CD4-positive, alpha-beta T cell (primary cell): ENCODE results near the gene IFNGR2. TPM values are rescaled to one million over a fixed set of nuclear protein-coding genes. Genes with fewer than 3 reads are reported as not detected.

Experiments
- ATAC-seq: fragments of 200-7000 bp; cut with Tn5 transposase; one replicate; pipeline ENCODE4 v1.10.0; 2022; ENCODE audit warnings: mild to moderate bottlenecking; ENCODE audit not compliant: poor library complexity
- CTCF ChIA-PET: fragments of 350-600 bp; sonication (Branson Sonifier 250); formaldehyde crosslinking; loops from one replicate; lab custom pipeline; 2021; ENCODE audit warnings: antibody characterized with exemption, inconsistent platforms; lab: Charles Lee
- POLR2A ChIA-PET: fragments of 350-600 bp; sonication (Branson Sonifier 250); formaldehyde crosslinking; loops from one replicate; lab custom pipeline; 2021; ENCODE audit warnings: antibody characterized with exemption, inconsistent platforms; lab: Charles Lee
- DNase-seq, 14 experiments: peaks; one replicate each; pipeline ENCODE4 v3.0.0-alpha.2; 2013 to 2020; ENCODE audit warnings: mixed read lengths in 2 of 14
- H3K27ac ChIP-seq, 2 donors: one replicate each; pipeline versions ENCODE4 v1.5.1 to v1.7.0; 2013; ENCODE audit warnings: low read length in 2 of 2, low read depth in 1 of 2, mild to moderate bottlenecking in 1 of 2
- H3K27me3 ChIP-seq, 2 experiments: 1 replicate in 1 of 2; 2 replicates in 1 of 2; pipeline versions ENCODE4 v1.6.1 to v1.7.0; 2013; ENCODE audit warnings: low read length in 2 of 2, control low read depth in 1 of 2, mild to moderate bottlenecking in 1 of 2, moderate library complexity in 1 of 2; ENCODE audit not compliant: insufficient read depth in 2 of 2, control insufficient read depth in 1 of 2
- H3K36me3 ChIP-seq: one replicate; pipeline ENCODE4 v1.6.1; 2013; ENCODE audit warnings: low read length, control low read depth; ENCODE audit not compliant: insufficient read depth
- H3K4me1 ChIP-seq: one replicate; pipeline ENCODE4 v1.6.1; 2013; ENCODE audit warnings: low read length, control low read depth; ENCODE audit not compliant: insufficient read depth
- H3K4me3 ChIP-seq: one replicate; pipeline ENCODE4 v1.5.1; 2013; ENCODE audit warnings: mild to moderate bottlenecking, low read length, moderate library complexity
- H3K9me3 ChIP-seq, 2 experiments: 1 replicate in 1 of 2; 2 replicates in 1 of 2; pipeline versions ENCODE4 v1.6.1 to v1.7.0; 2013; ENCODE audit warnings: low read length in 2 of 2, mild to moderate bottlenecking in 2 of 2, control low read depth in 1 of 2, moderate library complexity in 1 of 2; ENCODE audit not compliant: control insufficient read depth in 1 of 2, insufficient read depth in 1 of 2
- H3K27ac Mint-ChIP-seq: one replicate; pipeline ENCODE4 v1.8.0; 2020; ENCODE audit warnings: mixed read lengths
- H3K27me3 Mint-ChIP-seq: one replicate; pipeline ENCODE4 v1.8.0; 2021; ENCODE audit warnings: mixed read lengths
- H3K36me3 Mint-ChIP-seq: one replicate; pipeline ENCODE4 v1.8.0; 2021; ENCODE audit warnings: low read depth, mixed read lengths
- H3K4me1 Mint-ChIP-seq: one replicate; pipeline ENCODE4 v1.8.0; 2021; ENCODE audit warnings: low read depth, mixed read lengths
- H3K4me3 Mint-ChIP-seq: one replicate; pipeline ENCODE4 v1.8.0; 2020; ENCODE audit warnings: mild to moderate bottlenecking, mixed read lengths
- H3K9me3 Mint-ChIP-seq: one replicate; pipeline ENCODE4 v1.8.0; 2020; ENCODE audit warnings: mixed read lengths
- CTCF ChIP-seq: fragments of 200-600 bp; IDR thresholded peaks from one replicate; pipeline ENCODE4 v1.8.0; 2022; ENCODE audit warnings: antibody characterized with exemption, mild to moderate bottlenecking
- intact Hi-C, 2 experiments: fragments of 100-400 bp; cut with DNase I in 1 of 2; cut with micrococcal nuclease in 1 of 2; formaldehyde crosslinking; loops; one replicate each; pipeline versions ENCODE4 v1.15.1 to v1.9.0; 2023 to 2025; cut with DNase I, micrococcal nuclease
- total RNA-seq, 174 experiments: library from RNA in 2 of 174; stranded (reverse) in 2 of 174; gene quantifications; one replicate each; pipeline ENCODE4 v1.2.3 and lab custom pipeline; 2021 to 2026

IFNGR2 gene
- total RNA-seq, 2 experiments from 2014 or later, result 14.6 to 17.7 TPM

- no peaks in the 10 kb centered on the region for H3K9me3 Mint-ChIP-seq
These were observed 7.3 kb upstream of the IFNGR2 start for GRCh38 chr21:33395891-33396331.

GRCh38 chr21:33396436-33396835, 6.8 kb upstream of the IFNGR2 start:
- DNase-seq (no peak), ATAC-seq (no peak)
- H3K27me3 ChIP-seq, result no peaks in the 10 kb centered on the region
- H3K36me3 ChIP-seq, result no peaks in the 10 kb centered on the region
- H3K4me1 ChIP-seq, result no peaks in the 10 kb centered on the region
- intact Hi-C loops, result no loop called here
- Mint-ChIP-seq H3K9me3 (no peaks in the 10 kb centered on the region), H3K36me3 (no peaks in the 10 kb centered on the region), H3K27me3 (no peaks in the 10 kb centered on the region), H3K4me1 (peaks cover 4% of the 10 kb centered on the region), H3K27ac (no peak overlapping the region), H3K4me3 (no peak overlapping the region)
- no peak overlapping the region for H3K4me3 ChIP-seq
- no peaks in the 10 kb centered on the region for H3K9me3 ChIP-seq
- ChIA-PET POLR2A (no interaction called here), CTCF (no interaction called here)
- no peak for TF ChIP-seq CTCF
- no peak overlapping the region for H3K27ac ChIP-seq

More at GRCh38 chr21:33395891-33396331, 7.3 kb upstream of the IFNGR2 start:
- no peaks in the 10 kb centered on the region for H3K36me3 ChIP-seq
- H3K27ac ChIP-seq, result no peak overlapping the region
- Mint-ChIP-seq H3K36me3 (no peaks in the 10 kb centered on the region), H3K4me1 (peaks cover 2% of the 10 kb centered on the region), H3K27ac (no peak overlapping the region), H3K4me3 (no peak overlapping the region), H3K27me3 (no peaks in the 10 kb centered on the region)
- intact Hi-C loops, result no loop called here
- no peak for TF ChIP-seq CTCF
- CTCF ChIA-PET, result no interaction called here
- H3K4me3 ChIP-seq, result no peak overlapping the region
- DNase-seq, result no peak
- H3K9me3 ChIP-seq, result no peaks in the 10 kb centered on the region
- no peak for ATAC-seq
- POLR2A ChIA-PET, result no interaction called here
- no peaks in the 10 kb centered on the region for H3K4me1 ChIP-seq
- H3K27me3 ChIP-seq, result no peaks in the 10 kb centered on the region

GRCh38 chr21:33396951-33397350, 6.3 kb upstream of the IFNGR2 start:
- DNase-seq (no peak), ATAC-seq (no peak)
- Histone ChIP-seq H3K4me3 (no peak overlapping the region), H3K4me1 (no peaks in the 10 kb centered on the region), H3K27me3 (no peaks in the 10 kb centered on the region), H3K27ac (no peak overlapping the region), H3K36me3 (no peaks in the 10 kb centered on the region), H3K9me3 (no peaks in the 10 kb centered on the region)
- H3K9me3 Mint-ChIP-seq, result no peaks in the 10 kb centered on the region
- H3K4me3 Mint-ChIP-seq, result no peak overlapping the region
- no peak for TF ChIP-seq CTCF
- ChIA-PET CTCF (interaction anchor here (0.7 kb wide), 2 partner anchors 8 to 12 kb away, joined by 3 read pairs; no protein-coding TSS in a partner anchor), POLR2A (no interaction called here)
- H3K27ac Mint-ChIP-seq, result no peak overlapping the region
- peaks cover 4% of the 10 kb centered on the region for H3K4me1 Mint-ChIP-seq
- no peaks in the 10 kb centered on the region for H3K36me3 Mint-ChIP-seq
- H3K27me3 Mint-ChIP-seq, result no peaks in the 10 kb centered on the region
- intact Hi-C loops, result no loop called here
